Measurements from ENCODE around the gene SULT1C3.
"Not testable (repeated sequence)": the region's sequence is repeated elsewhere in the genome, so short reads cannot be mapped to it uniquely, and the experiment has no call there.

Gene SULT1C3

DNA sequence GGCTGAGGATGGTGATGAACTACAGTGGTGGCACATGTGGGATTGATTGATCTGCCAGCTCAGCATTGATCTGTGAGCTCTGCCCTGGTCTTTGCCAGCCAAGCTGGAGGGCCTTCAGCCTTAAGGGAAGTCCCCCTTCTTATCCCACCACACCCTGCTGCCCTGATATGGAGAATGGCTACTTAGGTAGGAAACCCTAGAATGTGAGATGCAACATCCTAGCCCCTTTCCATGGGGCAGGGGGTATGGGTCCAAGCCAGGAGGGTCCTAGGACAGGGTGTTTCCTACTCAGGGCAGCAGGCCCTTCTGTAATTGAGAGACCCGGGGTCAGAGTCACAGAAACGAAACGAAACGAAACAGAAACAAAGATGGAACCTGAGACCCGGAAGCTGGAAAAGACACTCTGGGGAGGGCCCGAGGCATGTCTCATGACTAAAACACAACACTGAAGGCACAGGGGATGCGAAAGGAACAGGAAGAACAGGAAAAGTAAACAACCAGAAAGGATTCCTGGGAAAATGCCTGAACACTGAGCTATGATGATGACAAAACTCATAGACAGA is 32.0 kb downstream of the SULT1C3 start:
- Histone ChIP-seq H3K27ac (no peak overlapping the region), H3K4me3 (ENCODE audit: low read depth, low read length) (peak overlapping the region; percentile 28), H2AFZ (peak overlapping the region; percentile 79), H3K4me1 (no peaks in the 10 kb centered on the region), H3K27me3 (ENCODE audit: control insufficient read depth, insufficient read depth, low read length) (no peaks in the 10 kb centered on the region), H3K9ac (no peak overlapping the region), H3K4me2 (ENCODE audit: low read length) (peak overlapping the region; percentile 57), H3K9me3 (ENCODE audit: control insufficient read depth, low read length) (no peaks in the 10 kb centered on the region), H3K79me2 (no peaks in the 10 kb centered on the region), H3K36me3 (ENCODE audit: control insufficient read depth, insufficient read depth, low read length) (no peaks in the 10 kb centered on the region)
- no peak for TF ChIP-seq CTCF (IDR thresholded peaks at IDR 0.05)

DNA sequence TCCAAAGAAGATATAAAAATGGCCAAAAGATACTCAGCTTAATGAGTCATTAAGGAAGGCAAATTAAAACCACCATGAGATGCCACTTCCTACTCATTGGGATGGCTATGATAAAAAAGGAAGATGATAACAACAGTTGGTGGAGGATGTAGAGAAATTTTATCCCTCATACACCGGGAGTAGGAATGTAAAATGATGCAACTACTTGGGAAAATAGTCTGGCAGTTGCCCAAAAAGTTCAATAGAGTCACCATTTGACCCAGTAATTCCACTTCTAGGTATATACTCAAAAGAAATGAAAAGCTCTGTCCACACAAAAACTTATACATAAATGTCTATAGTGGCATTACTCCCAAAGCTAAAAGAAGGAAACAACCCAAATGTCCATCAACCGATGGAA is 38.9 kb downstream of the SULT1C3 start:
- Histone ChIP-seq H3K4me3 (ENCODE audit: low read depth, low read length) (no peak overlapping the region), H3K36me3 (ENCODE audit: control insufficient read depth, insufficient read depth, low read length) (no peaks in the 10 kb centered on the region), H3K27ac (no peak overlapping the region), H3K79me2 (no peaks in the 10 kb centered on the region), H3K27me3 (ENCODE audit: control insufficient read depth, insufficient read depth, low read length) (no peaks in the 10 kb centered on the region), H3K4me2 (ENCODE audit: low read length) (no peak overlapping the region), H3K4me1 (no peaks in the 10 kb centered on the region), H2AFZ (no peak overlapping the region), H3K9me3 (ENCODE audit: control insufficient read depth, low read length) (no peaks in the 10 kb centered on the region), H3K9ac (no peak overlapping the region)
- TF ChIP-seq CTCF (IDR thresholded peaks at IDR 0.05): no peak

DNA sequence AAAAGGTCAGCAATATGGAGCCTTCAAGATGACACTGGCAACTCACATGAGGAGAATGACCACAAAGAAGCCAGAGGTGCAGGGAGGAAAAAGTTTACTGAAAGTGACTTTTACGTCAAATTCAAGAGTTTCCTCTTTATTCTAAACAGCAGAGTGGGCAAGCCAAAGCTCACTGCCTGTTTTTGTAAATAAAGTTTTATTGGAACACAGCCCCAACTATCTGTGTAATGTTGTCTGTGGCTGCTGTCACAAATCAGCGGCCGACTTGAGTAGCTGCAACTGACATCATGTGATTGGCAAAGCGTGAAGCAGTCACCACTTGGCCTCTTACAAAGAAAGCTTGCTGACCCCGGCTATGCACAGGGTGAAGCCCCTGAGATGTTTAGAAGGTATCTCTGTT is 39.7 kb downstream of the SULT1C3 start:
- Histone ChIP-seq H3K27ac (no peak overlapping the region), H3K27me3 (ENCODE audit: control insufficient read depth, insufficient read depth, low read length) (no peaks in the 10 kb centered on the region), H3K9me3 (ENCODE audit: control insufficient read depth, low read length) (no peaks in the 10 kb centered on the region), H3K79me2 (no peaks in the 10 kb centered on the region), H3K4me1 (no peaks in the 10 kb centered on the region), H3K9ac (no peak overlapping the region), H3K4me3 (ENCODE audit: low read depth, low read length) (no peak overlapping the region), H3K4me2 (ENCODE audit: low read length) (no peak overlapping the region), H3K36me3 (ENCODE audit: control insufficient read depth, insufficient read depth, low read length) (no peaks in the 10 kb centered on the region), H2AFZ (no peak overlapping the region)
- TF ChIP-seq CTCF (IDR thresholded peaks at IDR 0.05): no peak

GRCh38 chr2:108280466-108280865 is 40.7 kb downstream of the SULT1C3 start:
- H3K27me3 ChIP-seq (ENCODE audit: control insufficient read depth, insufficient read depth, low read length): no peaks in the 10 kb centered on the region
- H3K4me3 ChIP-seq (ENCODE audit: low read depth, low read length): no peak overlapping the region
- no peaks in the 10 kb centered on the region for H3K9me3 ChIP-seq (ENCODE audit: control insufficient read depth, low read length)
- H3K27ac ChIP-seq: no peak overlapping the region
- TF ChIP-seq CTCF (IDR thresholded peaks at IDR 0.05): no peak
- H3K79me2 ChIP-seq: no peaks in the 10 kb centered on the region
- H3K36me3 ChIP-seq (ENCODE audit: control insufficient read depth, insufficient read depth, low read length): no peaks in the 10 kb centered on the region
- H2AFZ ChIP-seq: no peak overlapping the region
- H3K9ac ChIP-seq: no peak overlapping the region
- no peaks in the 10 kb centered on the region for H3K4me1 ChIP-seq
- no peak overlapping the region for H3K4me2 ChIP-seq (ENCODE audit: low read length)

GRCh38 chr2:108284566-108284965 is 44.8 kb downstream of the SULT1C3 start:
- not testable (repeated sequence) for H3K79me2 ChIP-seq; H3K27ac ChIP-seq; H3K4me2 ChIP-seq (ENCODE audit: low read length); H3K9ac ChIP-seq; H3K27me3 ChIP-seq (ENCODE audit: control insufficient read depth, insufficient read depth, low read length); H3K9me3 ChIP-seq (ENCODE audit: control insufficient read depth, low read length); H2AFZ ChIP-seq; H3K4me3 ChIP-seq (ENCODE audit: low read depth, low read length); H3K36me3 ChIP-seq (ENCODE audit: control insufficient read depth, insufficient read depth, low read length); H3K4me1 ChIP-seq
